Mesenchymal stem cell (in vitro differentiated cells and primary cell): ENCODE measurements around the gene CENPP.

Experiments
- DNase-seq: peaks from one replicate; pipeline ENCODE4 v3.0.0-alpha.2; 2013
- H2AFZ ChIP-seq: one replicate; pipeline ENCODE4 v1.6.1; 2013; ENCODE audit warnings: low read depth, mild to moderate bottlenecking, control low read depth, inconsistent platforms, low read length, moderate library complexity
- H2AK5ac ChIP-seq: 2 replicates; pipeline ENCODE4 v1.6.1; 2013; ENCODE audit warnings: low read length, moderate library complexity, mild to moderate bottlenecking, inconsistent platforms; ENCODE audit not compliant: severe bottlenecking
- H2BK120ac ChIP-seq: one replicate; pipeline ENCODE4 v1.6.1; 2013; ENCODE audit warnings: low read depth, mild to moderate bottlenecking, inconsistent platforms, low read length, moderate library complexity
- H2BK12ac ChIP-seq, 2 experiments: one replicate each; pipeline ENCODE4 v1.6.1; 2013; ENCODE audit warnings: inconsistent platforms in 2 of 2, low read length in 2 of 2, mild to moderate bottlenecking in 2 of 2, moderate library complexity in 2 of 2, control low read depth in 1 of 2
- H2BK15ac ChIP-seq: one replicate; pipeline ENCODE4 v1.6.1; 2013; ENCODE audit warnings: mild to moderate bottlenecking, low read depth, inconsistent platforms; ENCODE audit not compliant: poor library complexity, severe bottlenecking
- H2BK5ac ChIP-seq: 2 replicates; pipeline ENCODE4 v1.6.1; 2013; ENCODE audit warnings: low read depth, mild to moderate bottlenecking, low read length, control low read depth, inconsistent platforms; ENCODE audit not compliant: poor library complexity, severe bottlenecking
- H3K14ac ChIP-seq, 2 experiments: one replicate each; pipeline ENCODE4 v1.6.1; 2013; ENCODE audit warnings: inconsistent platforms in 2 of 2, low read length in 2 of 2, control low read depth in 1 of 2, mild to moderate bottlenecking in 1 of 2, moderate library complexity in 1 of 2
- H3K18ac ChIP-seq, 2 experiments: one replicate each; pipeline ENCODE4 v1.6.1; 2013; ENCODE audit warnings: inconsistent platforms in 2 of 2, low read length in 2 of 2, control low read depth in 1 of 2, low read depth in 1 of 2, mild to moderate bottlenecking in 1 of 2
- H3K23ac ChIP-seq, 2 experiments: one replicate each; pipeline ENCODE4 v1.6.1; 2013; ENCODE audit warnings: inconsistent platforms in 2 of 2, low read length in 2 of 2, mild to moderate bottlenecking in 2 of 2, moderate library complexity in 2 of 2, control low read depth in 1 of 2
- H3K27ac ChIP-seq: 2 replicates; pipeline ENCODE4 v1.5.1; 2013; ENCODE audit warnings: mild to moderate bottlenecking, moderate library complexity, low read length, control low read depth, inconsistent platforms; ENCODE audit not compliant: poor library complexity, severe bottlenecking
- H3K27me3 ChIP-seq, 2 experiments: 2 replicates each; pipeline versions ENCODE4 v1.6.1 to v1.7.0; 2013; ENCODE audit warnings: low read length in 2 of 2, mild to moderate bottlenecking in 2 of 2, moderate library complexity in 2 of 2, control low read depth in 1 of 2, inconsistent platforms in 1 of 2; ENCODE audit not compliant: control insufficient read depth in 1 of 2, insufficient read depth in 1 of 2
- H3K36me3 ChIP-seq, 2 experiments: 2 replicates each; pipeline versions ENCODE4 v1.6.1 to v1.7.0; 2013; ENCODE audit warnings: low read length in 2 of 2, control low read depth in 1 of 2, inconsistent platforms in 1 of 2, low read depth in 1 of 2, mild to moderate bottlenecking in 1 of 2; ENCODE audit not compliant: insufficient read depth in 2 of 2, control insufficient read depth in 1 of 2
- H3K4ac ChIP-seq, 2 experiments: one replicate each; pipeline ENCODE4 v1.6.1; 2013; ENCODE audit warnings: inconsistent platforms in 2 of 2, low read length in 2 of 2, mild to moderate bottlenecking in 2 of 2, moderate library complexity in 2 of 2, control low read depth in 1 of 2, low read depth in 1 of 2
- H3K4me1 ChIP-seq: 2 replicates; pipeline ENCODE4 v1.6.1; 2013; ENCODE audit warnings: low read depth, low read length, control low read depth; ENCODE audit not compliant: control insufficient read depth, insufficient read depth
- H3K4me2 ChIP-seq: 2 replicates; pipeline ENCODE4 v1.6.1; 2013; ENCODE audit warnings: low read length, mild to moderate bottlenecking, inconsistent platforms; ENCODE audit not compliant: poor library complexity, severe bottlenecking
- H3K4me3 ChIP-seq, 2 experiments: 2 replicates each; pipeline versions ENCODE4 v1.5.1 to v1.7.0; 2013; ENCODE audit warnings: low read length in 2 of 2, mild to moderate bottlenecking in 2 of 2, control low read depth in 1 of 2, low read depth in 1 of 2; ENCODE audit not compliant: insufficient read depth in 1 of 2
- H3K79me1 ChIP-seq: replicated peaks from 2 replicates; pipeline ENCODE4 v1.6.1; 2013; ENCODE audit warnings: mild to moderate bottlenecking, control low read depth, low read length, inconsistent platforms; ENCODE audit not compliant: poor library complexity, severe bottlenecking
- H3K9ac ChIP-seq: 2 replicates; pipeline ENCODE4 v1.7.0; 2013; ENCODE audit warnings: mild to moderate bottlenecking, low read length, moderate library complexity
- H3K9me3 ChIP-seq: 2 replicates; pipeline ENCODE4 v1.7.0; 2013; ENCODE audit warnings: mild to moderate bottlenecking, low read length; ENCODE audit not compliant: control insufficient read depth
- H4K8ac ChIP-seq: one replicate; pipeline ENCODE4 v1.6.1; 2013; ENCODE audit warnings: inconsistent platforms, mild to moderate bottlenecking, low read length, moderate library complexity
- H4K91ac ChIP-seq: one replicate; pipeline ENCODE4 v1.6.1; 2013; ENCODE audit warnings: mild to moderate bottlenecking, low read length, inconsistent platforms
- WGBS: methylation state at CpG from one replicate; pipeline ENCODE4 v1.1.7; 2013; ENCODE audit warnings: mixed read lengths; 5-methylcytosine and 5-hydroxymethylcytosine counted together

CENPP gene

GRCh38 chr9:92488681-92489550 is 163.2 kb downstream of the CENPP start:
- no peak overlapping the region for H4K8ac ChIP-seq
- no peak overlapping the region for H3K27ac ChIP-seq

DNA sequence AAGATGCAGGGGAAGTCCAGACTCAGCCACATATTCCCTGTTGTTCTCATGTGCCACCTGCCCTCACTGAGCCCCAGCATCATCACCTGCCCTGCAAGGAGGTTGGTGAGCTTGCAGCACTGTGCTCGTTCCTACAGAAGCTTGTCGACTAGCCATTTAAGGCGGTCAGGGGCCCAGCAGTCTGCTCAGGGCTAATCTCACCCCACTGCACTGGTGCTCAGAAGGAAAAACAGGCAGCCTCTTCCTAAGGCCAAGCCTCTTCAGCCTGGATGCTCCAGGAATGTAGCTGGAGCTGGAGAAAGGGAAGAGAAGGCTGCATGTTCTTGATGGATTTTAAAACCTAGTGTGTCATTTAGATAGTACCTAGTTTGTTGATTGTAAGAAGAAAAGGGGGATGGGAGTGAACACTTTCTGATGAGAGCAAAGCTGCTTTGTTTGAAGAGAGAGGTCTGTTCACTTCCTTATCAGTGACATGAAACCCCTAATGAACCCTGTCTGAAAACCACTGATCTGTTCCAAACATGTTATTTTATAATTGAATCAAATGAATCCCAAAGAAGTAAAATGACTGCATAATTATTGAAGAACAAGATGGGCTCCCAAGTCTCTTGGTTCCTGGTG is 167.1 kb downstream of the CENPP start:
- peaks cover 2% of the 10 kb centered on the region for H3K4me1 ChIP-seq
- no peaks in the 10 kb centered on the region for H3K9me3 ChIP-seq
- H3K9ac ChIP-seq = no peak overlapping the region
- H3K36me3 ChIP-seq = no peaks in the 10 kb centered on the region
- H2AK5ac ChIP-seq = no peak overlapping the region
- peak overlapping the region in 1 of 2 experiments; percentile 29 for H2BK12ac ChIP-seq
- no peak overlapping the region for H3K18ac ChIP-seq
- H3K14ac ChIP-seq = no peak overlapping the region
- no peak overlapping the region for H2BK5ac ChIP-seq
- H3K27me3 ChIP-seq = no peaks in the 10 kb centered on the region
- no peak overlapping the region for H2AFZ ChIP-seq
- H3K4ac ChIP-seq = no peak overlapping the region
- no peak overlapping the region for H3K27ac ChIP-seq
- H4K91ac ChIP-seq = peak overlapping the region; percentile 15
- H3K23ac ChIP-seq = no peak overlapping the region
- no peak overlapping the region for H3K4me2 ChIP-seq
- no peaks in the 10 kb centered on the region for H3K79me1 ChIP-seq
- no peak for DNase-seq
- H4K8ac ChIP-seq = peak overlapping the region; percentile 27
- no peak overlapping the region for H2BK15ac ChIP-seq
- no peak overlapping the region for H3K4me3 ChIP-seq
- 51% methylated on average over 3 of the region's 3 CpGs for WGBS
- no peak overlapping the region for H2BK120ac ChIP-seq

More at GRCh38 chr9:92488681-92489550, 163.2 kb downstream of the CENPP start:
- Histone ChIP-seq H3K9ac (peak overlapping the region; percentile 46), H3K14ac (no peak overlapping the region), H3K4me3 (no peak overlapping the region), H2AFZ (no peak overlapping the region), H2BK12ac (no peak overlapping the region), H3K18ac (no peak overlapping the region), H2BK15ac (no peak overlapping the region), H3K9me3 (no peaks in the 10 kb centered on the region), H3K27me3 (no peaks in the 10 kb centered on the region), H3K23ac (no peak overlapping the region), H3K4me1 (peaks cover 3% of the 10 kb centered on the region), H4K91ac (no peak overlapping the region), H2BK120ac (no peak overlapping the region), H2AK5ac (no peak overlapping the region), H3K4ac (no peak overlapping the region), H3K36me3 (no peaks in the 10 kb centered on the region), H2BK5ac (no peak overlapping the region), H3K4me2 (no peak overlapping the region), H3K79me1 (no peaks in the 10 kb centered on the region)
- peak; percentile 60 for DNase-seq
- WGBS = 76% methylated on average over 1 of the region's 4 CpGs

- Histone ChIP-seq H2AK5ac (no peak overlapping the region), H3K27ac (no peak overlapping the region), H3K27me3 (no peaks in the 10 kb centered on the region), H2BK15ac (no peak overlapping the region), H3K36me3 (no peaks in the 10 kb centered on the region), H3K23ac (no peak overlapping the region), H3K4me2 (no peak overlapping the region), H3K14ac (peak overlapping the region; percentile 13 to 47), H4K91ac (no peak overlapping the region), H4K8ac (peak overlapping the region; percentile 84), H3K9ac (no peak overlapping the region), H2BK120ac (no peak overlapping the region), H3K4ac (no peak overlapping the region), H3K4me1 (peaks cover 2% of the 10 kb centered on the region), H2BK5ac (no peak overlapping the region), H3K9me3 (no peaks in the 10 kb centered on the region), H3K79me1 (no peaks in the 10 kb centered on the region), H2AFZ (no peak overlapping the region), H3K18ac (no peak overlapping the region), H2BK12ac (no peak overlapping the region), H3K4me3 (no peak overlapping the region)
- no peak for DNase-seq
- WGBS = 81% methylated on average over 9 of the region's 9 CpGs
Measured at GRCh38 chr9:92493749-92494387, 168.1 kb downstream of the CENPP start.

- Histone ChIP-seq H3K9me3 (no peaks in the 10 kb centered on the region), H4K91ac (no peak overlapping the region), H3K4me1 (no peaks in the 10 kb centered on the region), H2BK12ac (no peak overlapping the region), H4K8ac (no peak overlapping the region), H3K4ac (no peak overlapping the region), H2BK5ac (no peak overlapping the region), H2BK15ac (no peak overlapping the region), H3K79me1 (no peaks in the 10 kb centered on the region), H2AFZ (no peak overlapping the region), H2AK5ac (no peak overlapping the region), H3K23ac (no peak overlapping the region), H3K27ac (no peak overlapping the region), H3K36me3 (no peaks in the 10 kb centered on the region), H3K9ac (no peak overlapping the region), H3K4me2 (no peak overlapping the region), H3K27me3 (no peaks in the 10 kb centered on the region), H3K4me3 (no peak overlapping the region), H3K18ac (no peak overlapping the region), H2BK120ac (no peak overlapping the region), H3K14ac (no peak overlapping the region)
- DNase-seq = no peak
- WGBS = no CpG with 5 or more reads among the region's 2 CpGs
Measured at GRCh38 chr9:92494856-92495255, 169.1 kb downstream of the CENPP start.
